Stomach (tissue), 4 donors: Measurements from ENCODE around the gene CCDC172.

ENCODE experiments used
- EP300 ChIP-seq: sonication (generic); formaldehyde crosslinking; IDR thresholded peaks from one replicate; pipeline ENCODE4 v1.6.1; 2017; ENCODE audit warnings: antibody characterized with exemption
- POLR2A ChIP-seq, 4 donors: fragments of 450-650 bp; IDR thresholded peaks; one replicate each; pipeline ENCODE4 v1.6.1; 2016; ENCODE audit warnings: antibody characterized with exemption in 4 of 4, control low read depth in 2 of 4, mild to moderate bottlenecking in 1 of 4, moderate library complexity in 1 of 4

DNA sequence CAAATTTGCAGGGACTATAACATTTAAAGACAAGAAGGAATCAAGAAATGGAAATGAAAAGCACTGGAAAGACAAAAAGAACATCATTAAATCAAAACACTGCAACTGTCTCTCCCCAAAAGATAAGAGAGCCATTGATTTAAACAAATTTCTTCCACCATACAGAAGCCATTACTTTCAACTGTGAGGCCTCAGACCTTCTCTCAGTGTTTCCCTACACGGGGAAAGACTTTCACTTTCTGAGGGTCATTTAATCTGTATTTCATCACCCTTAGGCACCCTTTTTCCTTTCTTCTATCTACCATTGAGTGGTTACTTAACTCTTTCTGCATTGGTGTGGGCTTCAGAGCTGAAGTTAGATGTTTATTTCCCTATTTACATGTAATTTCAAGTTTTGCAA is 47.5 kb downstream of the CCDC172 start:
- TF ChIP-seq POLR2A (IDR thresholded peaks at IDR 0.05) (no peak), EP300 (no peak)
